Effector CD8-positive, alpha-beta T cell (primary cell): ENCODE data around the gene TINAG.
"Not testable (repeated sequence)": the region's sequence is repeated elsewhere in the genome, so short reads cannot be mapped to it uniquely, and the experiment has no call there.

ENCODE experiments used
- DNase-seq: peaks from one replicate; lab custom pipeline; 2025; lab: John Stamatoyannopoulos, UW

The TINAG gene

DNA sequence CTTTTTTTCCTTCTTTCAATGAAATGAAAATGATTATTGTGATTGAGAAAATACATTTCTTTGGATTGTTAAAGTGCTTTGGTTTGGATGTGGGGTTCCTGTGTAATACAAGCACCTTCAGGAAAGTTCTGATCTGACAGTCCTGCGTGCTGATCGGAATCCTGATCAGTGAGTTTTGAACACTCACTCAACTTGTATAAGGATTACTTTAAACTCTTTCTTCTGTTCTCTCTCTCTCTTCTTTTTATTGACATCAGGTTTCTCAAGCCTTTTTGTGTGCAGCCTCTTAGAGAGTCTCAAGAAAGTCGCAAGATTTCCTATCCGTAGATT is 710 bp downstream of the TINAG start:
- DNase-seq: no peak

DNA sequence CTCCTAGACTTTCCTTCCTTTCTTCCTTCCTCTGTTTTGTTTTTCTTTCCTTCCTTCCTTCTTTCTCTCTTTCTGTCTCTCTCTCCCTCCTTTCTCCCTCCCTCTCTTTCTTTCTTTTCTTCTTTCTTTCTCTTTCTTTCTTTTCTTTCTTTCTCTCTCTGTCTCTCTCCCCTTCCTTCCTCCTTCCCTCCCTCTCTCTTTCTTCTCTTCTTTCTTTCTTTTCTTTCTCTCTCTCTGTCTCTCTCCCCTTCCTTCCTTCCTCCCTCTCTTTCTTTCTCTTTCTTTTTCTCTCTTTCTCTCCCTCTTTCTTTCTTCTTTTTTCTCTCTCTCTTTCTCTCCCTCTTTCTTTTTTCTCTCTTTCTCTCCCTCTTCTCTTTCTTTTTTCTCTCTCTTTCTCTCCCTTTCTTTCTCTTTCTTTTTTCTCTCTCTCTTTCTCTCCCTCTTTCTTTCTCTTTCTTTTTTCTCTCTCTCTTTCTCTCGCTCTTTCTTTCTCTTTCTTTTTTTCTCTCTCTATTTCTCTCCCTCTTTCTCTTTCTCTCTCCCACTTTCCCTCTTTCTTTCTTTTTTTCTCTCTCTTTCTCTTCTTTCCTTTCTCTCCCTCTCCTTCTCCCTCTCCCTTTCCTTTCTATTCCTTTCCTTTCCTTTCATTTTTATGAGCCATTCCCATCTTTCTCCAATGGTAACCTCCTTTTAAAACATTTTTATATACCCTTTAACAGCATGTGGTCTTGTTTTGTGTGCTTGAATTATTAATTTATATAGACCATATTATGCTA is 2.3 kb downstream of the TINAG start:
- no peak for DNase-seq

DNA sequence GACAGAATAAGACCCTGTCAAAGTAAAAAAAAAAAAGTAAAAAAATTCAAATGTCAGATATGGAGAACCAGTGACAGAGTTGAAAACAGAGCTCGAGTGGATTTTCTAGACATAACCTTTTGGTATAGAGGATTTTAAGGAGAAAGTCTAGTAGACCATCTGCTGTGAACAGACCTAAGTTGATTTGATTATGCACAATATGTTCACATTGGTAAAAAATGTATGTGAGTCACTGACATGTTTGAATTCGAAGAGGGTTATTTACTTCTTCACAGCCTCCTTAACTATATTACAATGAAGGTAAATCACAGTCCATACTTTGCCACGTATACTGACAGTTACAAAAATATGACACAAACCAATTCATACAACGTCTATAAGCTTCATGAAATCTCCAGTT is 7.4 kb downstream of the TINAG start:
- DNase-seq: no peak

GRCh38 chr6:54320871-54321270 is 12.6 kb downstream of the TINAG start:
- DNase-seq: no peak

GRCh38 chr6:54327631-54328030 is 19.4 kb downstream of the TINAG start:
- DNase-seq: no peak

DNA sequence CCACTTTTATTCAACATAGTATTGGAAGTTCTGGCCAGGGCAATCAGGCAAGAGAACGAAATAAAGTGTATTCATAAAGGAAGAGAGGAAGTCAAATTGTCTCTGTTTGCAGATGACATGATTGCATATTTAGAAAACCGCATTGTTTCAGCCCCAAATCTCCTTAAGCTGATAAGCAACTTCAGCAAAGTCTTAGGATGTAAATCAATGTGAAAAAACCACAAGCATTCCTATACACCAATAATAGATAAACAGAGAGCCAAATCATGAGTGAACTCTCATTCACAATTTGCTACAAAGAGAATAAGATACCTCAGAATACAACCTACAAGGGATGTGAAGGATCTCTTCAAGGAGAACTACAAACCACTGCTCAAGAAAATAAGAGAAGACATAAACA is 23.3 kb downstream of the TINAG start:
- not testable (repeated sequence) for DNase-seq

DNA sequence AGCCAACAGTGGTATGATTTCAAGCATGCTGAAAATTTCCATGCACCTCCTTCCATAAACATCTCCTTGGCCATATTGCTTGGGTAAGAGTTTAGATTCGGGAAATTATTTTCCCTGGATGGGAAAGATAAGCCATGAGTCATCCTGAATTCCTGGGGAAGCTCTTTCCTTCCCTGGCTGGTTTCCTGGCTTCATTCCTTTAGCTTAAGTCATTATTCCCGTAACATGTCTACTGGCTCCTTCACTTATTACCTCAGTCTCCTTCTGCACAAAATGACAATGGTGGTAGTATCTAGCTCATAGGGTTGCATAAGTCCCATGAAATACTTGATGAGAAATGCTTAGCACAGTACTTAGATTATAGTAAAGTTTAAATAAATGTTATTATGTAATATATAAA is 27.6 kb downstream of the TINAG start:
- DNase-seq: no peak

DNA sequence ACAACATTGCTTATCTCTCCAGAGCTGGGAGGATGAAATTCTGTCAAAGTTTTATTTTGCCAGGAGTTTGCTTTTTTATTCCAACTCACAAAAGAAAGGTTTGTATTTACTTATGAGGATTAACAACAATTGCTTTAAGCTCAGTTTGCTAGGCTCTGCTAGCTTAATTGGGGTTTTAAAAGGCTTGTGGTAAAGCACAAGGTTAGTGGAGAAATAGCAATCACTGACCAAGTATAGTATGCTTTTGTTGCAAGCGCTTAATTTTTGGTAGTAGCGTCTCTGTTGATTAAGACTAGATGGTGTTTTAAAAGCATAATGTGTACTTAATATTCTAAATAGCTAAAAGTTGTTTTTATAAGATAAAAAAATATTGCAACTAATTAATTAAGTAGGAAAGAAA is 45.7 kb downstream of the TINAG start:
- DNase-seq: no peak

GRCh38 chr6:54354608-54355007 is 46.4 kb downstream of the TINAG start:
- no peak for DNase-seq

- no peak for DNase-seq
Measured at GRCh38 chr6:54357141-54357540, 48.9 kb downstream of the TINAG start.

GRCh38 chr6:54361188-54361587 is 52.9 kb downstream of the TINAG start:
- no peak for DNase-seq

DNA sequence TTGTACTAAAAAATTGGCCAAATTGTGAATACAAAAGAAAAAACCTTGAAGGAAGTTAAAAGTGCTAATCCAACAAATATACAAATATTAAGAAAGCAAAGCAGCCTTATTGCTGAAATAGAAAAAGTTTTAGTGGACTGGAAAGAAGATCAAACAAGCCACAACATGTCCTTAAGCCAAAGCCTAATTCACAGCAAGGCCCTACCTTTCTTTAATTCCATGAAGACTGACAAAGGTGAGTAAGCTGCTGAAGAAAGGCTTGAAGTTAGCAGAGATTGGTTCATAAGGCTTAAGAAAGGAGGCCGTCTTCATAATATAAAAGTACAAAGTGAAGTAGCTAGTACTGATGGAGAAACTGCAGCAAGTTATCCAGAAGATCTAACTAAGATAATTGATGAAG is 53.5 kb downstream of the TINAG start:
- no peak for DNase-seq

DNA sequence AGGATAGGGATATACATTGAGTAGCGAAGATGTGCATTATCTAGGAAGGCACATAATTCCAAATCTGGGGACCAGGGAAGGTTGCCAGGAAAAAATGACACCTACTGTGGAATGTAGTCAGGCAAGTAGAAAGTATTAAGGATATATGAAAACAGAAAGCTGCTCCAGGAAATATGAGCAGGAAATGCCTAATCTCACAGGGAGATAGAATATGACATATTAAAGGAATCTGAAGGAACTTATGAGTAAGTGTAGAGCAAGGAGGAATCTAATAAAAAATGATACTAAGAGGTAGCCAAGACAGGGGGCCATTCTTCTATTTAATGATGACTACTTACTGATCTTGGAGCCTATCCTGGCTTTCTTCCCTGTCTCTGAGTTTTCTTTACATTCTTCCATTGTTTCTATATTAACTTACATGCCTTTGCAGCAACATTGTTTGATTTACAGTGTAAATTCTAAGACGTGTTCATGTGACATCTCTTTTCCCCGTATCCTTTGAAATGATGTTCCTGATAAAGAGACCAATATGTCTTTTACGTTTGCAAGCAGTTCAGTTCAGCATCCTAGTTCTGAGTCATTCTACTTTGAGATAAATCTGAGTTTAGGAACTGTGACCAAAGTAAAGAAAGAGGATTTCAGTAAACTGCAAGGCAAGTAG is 58.6 kb downstream of the TINAG start:
- DNase-seq: no peak

GRCh38 chr6:54377776-54378175 is 69.5 kb downstream of the TINAG start:
- no peak for DNase-seq

DNA sequence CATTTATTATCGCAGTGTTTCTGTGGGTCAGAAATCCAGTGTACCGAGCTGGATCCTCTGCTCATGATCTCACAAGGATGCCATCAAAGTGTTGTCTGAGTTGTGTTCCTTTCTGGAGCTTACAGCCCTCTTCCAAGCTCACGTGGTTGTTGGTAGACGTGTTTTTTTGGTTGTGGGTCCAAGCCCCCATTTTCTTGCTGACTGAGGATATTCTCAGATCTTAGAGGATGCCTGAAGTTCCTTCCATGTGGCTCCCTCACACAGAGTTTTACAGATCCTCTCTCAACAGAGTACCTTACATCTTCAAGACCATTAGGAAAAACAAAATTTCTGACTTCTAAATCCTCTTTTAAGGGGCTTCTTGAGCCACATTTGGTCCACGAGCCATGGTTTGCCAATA is 78.1 kb downstream of the TINAG start:
- DNase-seq: no peak

DNA sequence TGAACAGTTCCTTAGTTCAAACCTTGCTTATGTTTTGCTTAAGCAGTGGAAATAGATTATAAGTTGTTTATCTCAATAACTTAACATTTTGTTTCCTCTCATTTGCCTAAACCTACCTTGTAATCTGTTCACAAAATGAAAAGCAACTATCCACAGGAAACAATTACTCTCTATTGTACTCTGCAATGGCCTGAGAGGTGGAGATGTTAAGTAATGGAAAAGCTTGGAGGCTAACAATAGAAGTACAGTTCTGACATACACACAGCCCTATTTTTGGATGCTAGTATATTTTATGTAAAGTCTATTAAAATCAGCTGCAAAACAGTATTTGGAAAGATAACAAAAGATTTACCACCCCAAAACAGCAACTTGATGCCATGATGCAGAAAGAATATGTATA is 82.1 kb downstream of the TINAG start:
- DNase-seq: no peak

DNA sequence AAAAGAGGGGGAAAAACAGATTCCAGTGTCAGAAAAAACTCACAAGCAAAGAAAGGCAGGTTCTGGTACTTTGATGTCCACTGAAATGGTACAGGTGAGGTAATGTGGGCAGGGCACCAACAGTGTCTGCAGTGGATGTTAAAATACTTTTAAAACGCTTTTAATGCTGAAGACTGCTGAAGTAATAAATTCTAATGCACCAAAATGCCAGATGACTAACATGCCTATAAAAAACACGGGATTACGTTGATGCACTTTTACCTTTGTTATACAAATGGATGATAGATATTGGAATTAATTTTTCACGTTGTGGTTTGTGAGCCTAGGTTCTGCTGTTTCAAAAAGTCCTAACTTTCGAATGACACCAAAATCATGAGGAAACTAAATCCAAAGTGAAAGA is 83.3 kb downstream of the TINAG start:
- DNase-seq: no peak

DNA sequence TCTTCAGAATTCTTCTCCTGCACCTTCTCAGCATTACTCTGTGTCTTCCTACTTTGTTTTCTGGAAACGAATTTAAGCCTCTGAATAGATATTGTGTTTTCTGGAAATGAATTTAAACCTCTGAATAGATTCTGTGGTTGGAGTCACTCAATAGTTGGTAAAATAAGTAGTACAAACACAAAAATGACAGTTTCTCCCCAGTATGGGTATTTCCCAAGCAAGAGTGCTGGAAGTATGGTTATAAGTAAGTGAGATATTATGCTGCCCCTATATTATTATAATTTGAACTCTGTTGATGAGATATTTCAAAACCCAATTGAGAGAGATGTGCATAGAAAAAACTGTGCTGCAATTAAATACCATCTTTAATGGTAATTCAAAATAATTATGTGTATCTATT is 94.9 kb downstream of the TINAG start:
- no peak for DNase-seq

DNA sequence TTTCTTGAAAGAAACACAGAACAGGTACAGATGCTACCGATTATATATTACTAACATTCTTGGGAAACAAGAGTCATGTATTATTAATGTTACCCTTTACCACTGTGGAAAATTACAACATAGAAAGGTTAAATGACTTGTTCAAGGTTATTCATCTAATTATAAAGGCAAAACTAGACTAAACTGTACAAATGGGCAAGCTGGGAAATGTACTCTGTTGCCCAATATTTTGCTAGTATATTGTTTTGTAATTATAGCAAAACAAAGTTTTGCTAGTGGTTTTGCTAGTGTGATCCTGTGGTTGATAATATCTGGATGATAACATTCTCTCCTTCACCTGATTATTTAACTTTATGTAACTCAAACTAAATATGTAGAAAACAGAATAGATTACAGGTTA is 96.5 kb downstream of the TINAG start:
- no peak for DNase-seq

- no peak for DNase-seq
Measured at GRCh38 chr6:54411767-54412166, 103.5 kb downstream of the TINAG start.

- no peak for DNase-seq
Measured at GRCh38 chr6:54415517-54415916, 107.3 kb downstream of the TINAG start.

DNA sequence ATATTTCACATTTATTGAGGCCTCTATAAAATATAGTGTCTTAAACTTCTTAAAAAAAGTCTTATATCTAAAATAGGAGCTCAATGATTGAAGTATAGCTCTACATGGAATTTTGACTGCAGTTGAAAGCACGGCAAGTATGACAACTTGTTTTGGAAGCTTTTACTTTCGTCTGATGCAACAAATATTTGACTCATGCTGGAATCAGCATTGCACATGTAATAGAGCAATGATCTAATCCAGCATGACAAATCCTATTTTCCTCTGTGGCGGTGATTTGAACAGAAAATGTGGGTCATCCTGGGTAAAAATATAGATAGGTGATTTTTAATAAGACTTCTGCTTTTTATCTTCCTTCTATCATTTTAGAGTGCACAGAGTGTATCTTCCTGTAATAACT is 111.6 kb downstream of the TINAG start:
- DNase-seq: no peak

DNA sequence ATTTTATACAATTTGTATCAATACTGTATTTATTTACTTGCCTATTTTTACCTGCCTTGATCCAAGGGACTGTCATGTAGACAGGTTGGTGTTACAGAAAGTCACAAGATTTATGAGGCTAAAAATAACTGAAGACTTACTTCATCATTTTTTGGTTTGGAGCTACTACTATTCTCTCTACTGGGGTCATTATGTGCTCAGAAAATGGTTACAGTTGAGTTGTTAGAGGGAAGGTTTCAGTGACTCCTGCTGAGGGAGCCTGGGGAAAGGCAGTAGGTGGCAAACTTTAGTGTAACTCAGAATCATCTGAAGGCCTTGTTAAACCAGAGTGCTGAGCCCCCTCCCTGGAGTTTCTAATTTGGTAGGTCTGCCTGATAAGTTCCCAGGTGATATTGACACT is 118.8 kb downstream of the TINAG start:
- DNase-seq: no peak

DNA sequence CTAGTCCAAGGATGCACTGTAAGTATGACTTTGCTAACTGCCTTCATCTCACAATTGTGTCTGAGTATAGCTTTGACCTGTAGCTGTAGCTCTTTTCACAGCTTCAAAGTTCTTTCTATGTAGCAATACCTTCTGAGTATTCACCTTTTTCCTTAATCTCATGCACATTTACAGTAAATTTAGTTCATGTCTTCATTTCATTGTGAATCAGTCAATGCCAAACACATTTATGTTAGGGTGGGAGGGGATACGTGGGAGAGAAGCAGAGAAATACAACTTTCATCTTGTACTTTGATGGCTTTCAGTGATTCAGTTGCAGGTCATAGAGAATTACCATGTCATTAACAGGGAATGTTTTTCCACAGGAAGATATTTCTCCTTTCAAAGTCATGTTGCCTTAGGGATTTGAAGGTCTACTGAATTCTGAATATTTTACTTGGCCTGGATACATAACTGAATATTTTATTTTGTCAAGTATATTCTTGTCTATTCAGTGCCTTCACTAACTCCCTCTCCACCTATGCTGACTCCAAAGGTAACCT is 119.2 kb downstream of the TINAG start:
- DNase-seq: no peak
